HL-60/S4 (cell line): ENCODE data around the gene PDE2A.

Experiments
- in situ Hi-C: fragments of 300-500 bp; cut with MboI; formaldehyde crosslinking; loops from 2 replicates; pipeline ENCODE4 v1.14.3; 2022; ENCODE audit warnings: low sequenced_read_pairs

PDE2A gene

GRCh38 chr11:72624496-72625201 lies 49.6 kb downstream of the PDE2A start:
- in situ Hi-C loops: no loop called here

GRCh38 chr11:72623052-72623451 lies 51.2 kb downstream of the PDE2A start:
- in situ Hi-C loops: no loop called here

- in situ Hi-C loops: no loop called here
Measured at GRCh38 chr11:72621008-72621610, 53.1 kb downstream of the PDE2A start.

DNA sequence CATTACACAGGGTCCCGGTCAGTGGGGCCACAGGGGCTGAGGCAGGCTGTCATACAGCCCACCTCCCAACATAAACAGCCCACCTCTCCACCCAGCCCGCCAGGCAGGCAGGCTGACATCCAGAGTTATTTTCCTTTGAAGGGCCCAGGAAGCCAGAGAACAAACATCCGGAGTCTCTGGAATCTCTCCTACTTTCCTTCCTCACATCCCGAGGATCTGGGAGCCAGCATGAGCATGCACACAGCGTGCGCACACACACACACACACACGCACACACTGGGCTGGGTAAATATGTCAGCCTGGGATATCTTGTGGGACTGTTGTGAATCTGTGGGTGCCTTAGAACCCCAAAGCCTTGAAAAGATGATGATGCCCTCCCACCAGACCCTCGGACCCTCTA lies 55.4 kb downstream of the PDE2A start:
- in situ Hi-C loops: no loop called here

DNA sequence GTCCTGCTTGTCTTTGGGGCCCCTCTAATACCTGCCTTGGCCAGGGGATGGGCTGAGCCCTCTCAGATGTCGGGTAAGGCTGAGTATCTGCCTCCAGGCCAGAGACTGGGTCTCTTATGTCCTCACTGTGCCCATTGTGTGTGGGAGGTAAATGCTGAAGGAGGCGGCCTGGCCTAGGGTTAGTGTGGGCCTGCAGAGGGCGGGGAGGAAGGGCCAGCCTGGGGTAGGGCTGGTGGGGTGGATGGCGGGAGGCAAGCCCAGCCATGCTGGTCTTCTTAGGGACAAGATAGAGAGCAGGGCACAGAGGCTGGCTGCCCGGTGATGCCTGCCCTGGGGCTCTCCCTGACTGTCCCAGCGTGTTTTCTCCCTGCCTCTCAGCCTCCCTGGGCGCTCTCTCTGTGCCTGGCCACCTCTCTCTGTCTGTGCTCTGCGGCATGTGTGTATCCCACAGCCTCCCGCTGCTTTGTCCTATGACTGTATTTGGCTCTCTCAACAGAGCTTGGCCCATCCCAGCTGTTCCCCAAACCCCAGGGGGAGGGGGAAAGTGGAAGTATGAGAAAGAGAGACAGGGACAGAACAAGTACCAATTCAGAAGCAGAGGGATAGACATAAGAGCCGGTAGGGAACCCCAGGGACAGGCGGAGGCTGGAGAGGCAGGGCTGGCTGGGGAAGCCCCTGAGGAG lies 57.0 kb downstream of the PDE2A start:
- in situ Hi-C loops: no loop called here

GRCh38 chr11:72616655-72617054 lies 57.6 kb downstream of the PDE2A start:
- in situ Hi-C loops: no loop called here

DNA sequence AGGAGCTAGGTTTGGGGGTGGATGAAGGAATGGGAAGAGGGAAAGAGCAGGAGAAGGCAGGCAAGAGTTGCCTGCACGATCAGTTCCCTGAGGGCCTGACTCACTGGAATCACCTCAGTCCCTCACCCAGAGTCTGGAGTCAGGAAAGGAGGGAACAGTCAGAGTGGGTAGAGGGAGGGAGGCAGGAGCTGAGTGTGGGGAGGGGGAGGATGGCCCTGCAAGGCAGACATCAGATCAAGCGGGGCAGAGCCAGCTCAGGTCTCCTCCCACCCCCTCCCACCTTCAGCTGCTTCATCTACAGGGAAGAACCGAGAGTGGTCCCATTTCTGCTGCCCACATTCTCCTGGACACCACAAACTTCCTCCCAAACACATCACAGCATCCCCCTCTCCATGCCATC lies 58.9 kb downstream of the PDE2A start:
- in situ Hi-C loops: no loop called here

GRCh38 chr11:72614381-72614780 lies 59.8 kb downstream of the PDE2A start:
- in situ Hi-C loops: no loop called here

- in situ Hi-C loops: no loop called here
Measured at GRCh38 chr11:72613977-72614376, 60.2 kb downstream of the PDE2A start.

DNA sequence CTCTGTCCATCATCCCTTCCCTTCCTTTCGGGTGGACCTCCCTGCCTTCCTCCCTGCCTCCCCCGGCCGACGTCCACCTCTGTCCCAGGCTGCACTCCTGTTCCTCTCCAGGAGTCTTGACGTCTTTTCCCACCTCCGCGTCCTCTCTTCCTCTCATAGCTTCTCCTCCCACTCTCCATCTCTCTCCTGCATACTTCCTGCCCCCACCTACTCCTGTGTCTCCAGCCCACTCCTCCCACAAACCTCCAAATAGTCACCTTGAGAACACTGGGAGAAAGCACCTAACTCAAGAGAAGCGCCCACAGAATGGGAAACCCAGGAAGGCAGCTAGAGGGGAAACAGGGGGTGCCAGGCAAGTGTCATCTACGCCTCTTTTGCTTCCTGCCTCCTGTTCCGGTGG lies 60.8 kb downstream of the PDE2A start:
- in situ Hi-C loops: no loop called here

- in situ Hi-C loops: no loop called here
Measured at GRCh38 chr11:72609476-72609875, 64.7 kb downstream of the PDE2A start.

- in situ Hi-C loops: no loop called here
Measured at GRCh38 chr11:72609045-72609444, 65.2 kb downstream of the PDE2A start.

DNA sequence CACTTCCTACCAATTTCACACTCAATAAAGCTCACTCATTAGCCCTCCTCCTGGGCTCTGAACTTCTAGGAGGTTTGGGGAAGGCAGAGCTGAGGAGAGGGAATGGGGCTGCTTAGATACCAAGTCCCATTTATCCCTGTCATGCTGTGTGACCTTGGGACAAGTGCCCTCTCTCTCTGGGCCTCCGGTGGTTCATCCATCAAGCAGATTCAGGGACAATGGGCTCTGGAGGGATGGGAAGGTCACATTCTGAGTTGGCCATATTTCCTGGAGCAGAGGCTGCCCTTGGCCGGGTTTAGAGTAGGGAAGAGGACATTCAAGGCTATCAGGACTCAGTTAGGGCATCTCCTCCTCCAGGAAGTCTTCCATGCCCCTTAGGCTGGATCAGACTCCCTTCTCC lies 66.7 kb downstream of the PDE2A start:
- in situ Hi-C loops: no loop called here

DNA sequence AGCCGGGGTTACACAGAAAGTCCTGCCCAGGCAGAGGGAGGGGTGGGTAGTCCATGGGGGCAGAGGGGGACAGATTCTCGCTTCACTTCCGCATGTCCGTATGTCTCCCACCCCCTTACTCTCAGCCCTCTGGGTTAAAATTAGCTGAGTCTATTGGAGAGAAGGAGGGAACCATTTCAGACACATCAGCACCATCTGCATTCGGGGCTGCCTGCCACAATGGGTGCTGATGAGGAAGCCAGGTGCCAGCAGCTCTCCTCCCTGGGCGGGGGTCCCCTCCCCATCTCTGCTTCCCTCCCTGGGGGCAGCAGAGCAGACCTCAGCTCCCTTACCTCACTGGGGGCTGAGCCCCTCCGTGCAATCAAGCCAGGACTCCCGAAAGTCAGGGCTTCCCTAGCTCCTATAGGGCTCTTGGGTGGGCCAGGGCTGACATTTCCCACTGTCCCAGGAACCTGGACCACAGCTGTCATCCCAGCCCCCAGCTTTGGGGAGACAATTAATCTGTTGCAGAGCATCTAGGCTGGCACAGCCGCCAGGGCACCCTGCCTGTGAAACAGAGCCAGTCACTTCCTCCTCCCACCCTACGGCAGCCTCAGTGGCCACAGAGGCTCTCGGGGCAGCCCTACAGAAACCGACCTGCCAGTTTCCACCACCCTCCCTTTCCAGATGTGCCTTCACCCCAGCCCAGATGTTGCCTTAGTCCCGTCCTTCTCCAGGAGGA lies 67.3 kb downstream of the PDE2A start:
- in situ Hi-C loops: no loop called here

- in situ Hi-C loops: no loop called here
Measured at GRCh38 chr11:72605973-72606747, 68.1 kb downstream of the PDE2A start.

DNA sequence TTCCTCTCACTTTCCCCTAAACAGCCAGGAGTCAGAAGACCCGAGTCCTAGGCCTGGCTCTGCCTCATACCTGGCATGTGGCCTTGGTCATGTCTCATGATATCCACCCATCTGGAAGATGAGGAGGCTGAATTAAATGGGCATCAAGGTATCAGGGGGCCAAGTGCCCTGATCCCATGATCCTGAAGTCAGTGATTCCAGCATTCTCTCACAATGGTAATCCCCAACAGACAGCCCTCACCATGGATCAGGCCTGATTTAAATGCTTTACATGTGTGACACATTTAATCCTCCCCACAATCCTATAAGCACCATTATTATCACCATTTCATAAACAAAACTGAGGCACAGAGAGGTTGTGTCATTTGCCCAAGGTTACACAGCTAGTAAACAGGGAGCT lies 70.0 kb downstream of the PDE2A start:
- in situ Hi-C loops: no loop called here

DNA sequence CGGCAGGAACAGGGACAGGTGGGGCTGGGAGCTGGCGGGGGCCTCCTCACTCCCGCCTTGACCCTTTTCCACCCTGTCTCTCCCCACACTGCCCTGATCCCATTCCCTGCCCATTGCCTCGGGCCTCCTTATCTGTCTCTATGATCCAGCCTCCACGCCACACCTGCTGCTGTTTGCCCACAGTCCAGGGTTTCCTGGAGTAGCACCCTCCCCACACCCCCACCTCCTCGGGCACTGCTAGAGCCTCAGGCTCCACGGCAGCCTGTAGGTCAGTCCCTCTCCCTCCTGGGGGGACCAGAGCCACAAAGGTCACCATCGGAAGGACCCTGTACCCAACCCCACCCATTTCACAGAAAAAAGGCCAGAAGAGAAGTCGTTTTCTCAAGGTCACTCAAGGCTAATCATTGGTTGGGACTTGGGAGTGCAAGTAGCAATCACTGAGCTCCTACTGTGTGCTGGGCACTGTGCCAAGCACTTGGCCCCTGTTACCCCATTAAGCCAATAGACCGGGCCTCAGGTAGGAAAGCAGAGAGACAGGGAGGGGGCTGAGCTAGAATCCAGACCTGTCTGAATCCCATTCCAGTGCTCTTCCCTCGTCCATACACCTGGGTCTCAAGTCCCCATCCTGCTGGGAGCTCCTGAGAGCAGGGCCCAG lies 71.8 kb downstream of the PDE2A start:
- in situ Hi-C loops: no loop called here

GRCh38 chr11:72600557-72600956 lies 73.7 kb downstream of the PDE2A start:
- in situ Hi-C loops: no loop called here

DNA sequence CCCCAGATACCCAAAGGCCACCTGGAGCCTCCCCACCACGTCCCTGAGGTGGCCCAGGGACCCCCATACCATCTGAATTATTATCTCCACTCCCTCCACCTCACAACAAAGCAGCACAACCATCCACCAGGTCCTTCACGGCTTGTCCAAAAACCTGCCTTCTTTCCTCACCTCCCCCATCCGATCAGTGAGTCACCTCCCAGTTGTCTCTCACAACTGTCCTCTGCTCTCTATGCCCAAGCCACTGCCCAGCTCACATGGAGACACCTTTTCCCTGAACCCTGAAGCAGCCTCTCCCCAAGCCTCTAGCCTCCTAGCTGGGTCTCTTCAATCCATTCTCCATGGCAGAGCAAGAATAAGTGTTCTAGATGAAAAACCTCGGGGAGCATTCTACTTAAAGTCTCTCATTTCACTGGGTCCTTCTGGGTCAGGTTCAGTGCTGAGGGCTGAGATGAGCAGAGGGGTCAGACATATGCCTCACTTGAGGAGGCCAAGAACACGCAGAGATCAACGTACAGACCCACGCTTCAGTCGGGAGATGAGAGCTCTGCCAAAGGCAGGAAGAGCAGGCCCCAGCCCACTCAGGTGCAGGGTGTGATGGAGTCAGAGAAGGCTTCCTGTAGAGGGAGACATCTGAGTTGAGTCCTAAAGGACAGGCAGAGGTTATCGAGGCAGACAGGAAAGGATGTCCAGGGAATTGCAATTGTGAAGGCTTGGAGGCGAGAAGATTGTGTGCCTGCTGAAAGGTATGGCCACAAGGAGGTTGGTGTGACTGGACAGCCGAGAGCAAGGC lies 74.7 kb downstream of the PDE2A start:
- in situ Hi-C loops: no loop called here

- in situ Hi-C loops: no loop called here
Measured at GRCh38 chr11:72598906-72599305, 75.3 kb downstream of the PDE2A start.
